ENCODE data around the gene MLPH.

GRCh38 chr2:237458519-237458918 is 28.5 kb upstream of the MLPH start:
- TF ChIP-seq CTCF (conservative IDR thresholded peaks at IDR 0.05) (no peak), EZH2 (IDR thresholded peaks at IDR 0.05; ENCODE audit: low read depth) (no peak)

Measured in PC-9 (cell line).